H1 (cell line): Measurements from ENCODE around the gene PPP3CB. TPM values are rescaled to one million over a fixed set of nuclear protein-coding genes. Genes with fewer than 3 reads are reported as not detected.

Experiments
- CTCF ChIA-PET: fragments of 300-600 bp; sonication (Branson Sonifier 250); formaldehyde crosslinking; loops from one replicate; lab custom pipeline; 2021; ENCODE audit not compliant: partially characterized antibody; lab: Charles Lee
- POLR2A ChIA-PET: fragments of 300-600 bp; sonication (Branson Sonifier 250); formaldehyde crosslinking; loops from one replicate; lab custom pipeline; 2021; ENCODE audit warnings: inconsistent platforms; ENCODE audit not compliant: partially characterized antibody; lab: Charles Lee
- DNase-seq, 2 experiments: peaks; one replicate each; pipeline versions ENCODE4 v3.0.0 to v3.0.0-alpha.2; 2010 to 2022; ENCODE audit warnings: low spot score in 2 of 2, low read depth in 1 of 2, mixed read lengths in 1 of 2
- FAIRE-seq: peaks from 2 replicates; lab custom pipeline; 2011; peaks lifted over from hg19 to GRCh38; lab: Jason Lieb, UNC
- H2AFZ ChIP-seq: 2 replicates; pipeline ENCODE4 v1.8.1; 2012; ENCODE audit warnings: low read length, inconsistent platforms
- H2AK5ac ChIP-seq: 2 replicates; pipeline ENCODE4 v1.6.1; 2013; ENCODE audit warnings: low read depth, low read length
- H2BK120ac ChIP-seq: replicated peaks from 2 replicates; pipeline ENCODE3; 2013; ENCODE audit warnings: low read depth, low read length, inconsistent platforms
- H2BK12ac ChIP-seq: 2 replicates; pipeline ENCODE4 v1.6.1; 2013; ENCODE audit warnings: low read depth, low read length
- H2BK15ac ChIP-seq: 2 replicates; pipeline ENCODE4 v1.6.1; 2013; ENCODE audit warnings: low read length
- H2BK20ac ChIP-seq: 2 replicates; pipeline ENCODE4 v1.6.1; 2013; ENCODE audit warnings: low read length
- H2BK5ac ChIP-seq: 2 replicates; pipeline ENCODE4 v1.6.1; 2013; ENCODE audit warnings: low read depth, low read length
- H3K14ac ChIP-seq: 2 replicates; pipeline ENCODE4 v1.6.1; 2013; ENCODE audit warnings: inconsistent platforms; ENCODE audit not compliant: insufficient read length
- H3K18ac ChIP-seq: 2 replicates; pipeline ENCODE4 v1.6.1; 2013; ENCODE audit warnings: low read length; ENCODE audit errors: extremely low read depth
- H3K23ac ChIP-seq: 2 replicates; pipeline ENCODE4 v1.6.1; 2013; ENCODE audit warnings: inconsistent platforms; ENCODE audit not compliant: insufficient read length
- H3K23me2 ChIP-seq: 2 replicates; pipeline ENCODE4 v1.6.1; 2013; ENCODE audit warnings: low read depth, low read length
- H3K27ac ChIP-seq: 2 replicates; pipeline ENCODE4 v1.6.1; 2011; ENCODE audit warnings: low read depth, low read length, inconsistent platforms
- H3K27me3 ChIP-seq, 4 experiments: replicated peaks in 1 of 4; 1 replicate in 1 of 4; 2 replicates in 3 of 4; pipeline versions ENCODE4 v1.6.1 to v1.8.1; 2011 to 2013; ENCODE audit warnings: low read length in 3 of 4, mild to moderate bottlenecking in 3 of 4, inconsistent platforms in 2 of 4, mixed read lengths in 2 of 4, moderate library complexity in 1 of 4; ENCODE audit not compliant: control insufficient read depth in 3 of 4, insufficient read depth in 3 of 4; ENCODE audit errors: extremely low read depth in 1 of 4
- H3K36me3 ChIP-seq, 4 experiments: 2 replicates each; pipeline versions ENCODE4 v1.6.1 to v1.8.1; 2011 to 2013; ENCODE audit warnings: mild to moderate bottlenecking in 4 of 4, low read length in 3 of 4, moderate library complexity in 2 of 4, control low read depth in 1 of 4, inconsistent platforms in 1 of 4; ENCODE audit not compliant: insufficient read depth in 4 of 4, control insufficient read depth in 2 of 4
- H3K4ac ChIP-seq: replicated peaks from 2 replicates; pipeline ENCODE3; 2013; ENCODE audit warnings: low read length, low read depth, mixed read lengths, inconsistent platforms; ENCODE audit not compliant: insufficient read length
- H3K4me1 ChIP-seq, 4 experiments: replicated peaks in 1 of 4; 1 replicate in 1 of 4; 2 replicates in 3 of 4; pipeline versions ENCODE4 v1.6.1 to v1.8.1; 2011 to 2013; ENCODE audit warnings: low read length in 3 of 4, inconsistent platforms in 2 of 4, mixed read lengths in 1 of 4; ENCODE audit not compliant: insufficient read depth in 4 of 4, control insufficient read depth in 3 of 4
- H3K4me2 ChIP-seq, 2 experiments: 2 replicates each; pipeline versions ENCODE4 v1.6.1 to v1.8.1; 2011 to 2013; ENCODE audit warnings: low read depth in 2 of 2, low read length in 2 of 2, control low read depth in 1 of 2, inconsistent platforms in 1 of 2, mild to moderate bottlenecking in 1 of 2; ENCODE audit not compliant: insufficient read depth in 1 of 2
- H3K4me3 ChIP-seq, 4 experiments: fragments of 200-600, 300-600 bp in 1 of 4; sonication (generic), shearing (Covaris generic), sonication (Bioruptor Twin) in 1 of 4; 2 replicates each; pipeline versions ENCODE4 v1.5.1 to v1.8.1; 2011 to 2016; ENCODE audit warnings: low read length in 4 of 4, low read depth in 3 of 4, control low read depth in 2 of 4, inconsistent platforms in 2 of 4, mild to moderate bottlenecking in 2 of 4, mixed read lengths in 1 of 4, moderate library complexity in 1 of 4; ENCODE audit not compliant: insufficient read depth in 2 of 4; ENCODE audit errors: extremely low read depth in 1 of 4
- H3K56ac ChIP-seq: replicated peaks from 2 replicates; pipeline ENCODE3; 2013; ENCODE audit warnings: low read depth, mild to moderate bottlenecking, mixed read lengths, low read length, inconsistent platforms; ENCODE audit not compliant: insufficient read length
- H3K79me1 ChIP-seq: 2 replicates; pipeline ENCODE4 v1.6.1; 2013; ENCODE audit warnings: low read depth, low read length, control low read depth
- H3K79me2 ChIP-seq, 2 experiments: 2 replicates each; pipeline versions ENCODE4 v1.6.1 to v1.8.1; 2012 to 2013; ENCODE audit warnings: low read length in 2 of 2, mild to moderate bottlenecking in 2 of 2, inconsistent platforms in 1 of 2; ENCODE audit not compliant: insufficient read depth in 2 of 2, control insufficient read depth in 1 of 2
- H3K9ac ChIP-seq, 4 experiments: replicated peaks in 1 of 4; 1 replicate in 1 of 4; 2 replicates in 3 of 4; pipeline versions ENCODE4 v1.6.1 to v1.8.1; 2011 to 2013; ENCODE audit warnings: low read depth in 3 of 4, low read length in 3 of 4, control low read depth in 2 of 4, mild to moderate bottlenecking in 2 of 4, moderate library complexity in 2 of 4, inconsistent platforms in 1 of 4; ENCODE audit errors: extremely low read depth in 1 of 4
- H3K9me3 ChIP-seq, 2 experiments: 2 replicates each; pipeline versions ENCODE4 v1.6.1 to v1.8.1; 2012 to 2013; ENCODE audit warnings: mild to moderate bottlenecking in 2 of 2, moderate library complexity in 2 of 2, control low read depth in 1 of 2, inconsistent platforms in 1 of 2, low read depth in 1 of 2, low read length in 1 of 2, mixed read lengths in 1 of 2; ENCODE audit not compliant: insufficient read depth in 2 of 2
- H4K20me1 ChIP-seq, 2 experiments: replicated peaks in 1 of 2; 2 replicates each; pipeline versions ENCODE3 to v1.8.1; 2011 to 2013; ENCODE audit warnings: inconsistent platforms in 2 of 2, low read length in 2 of 2, mild to moderate bottlenecking in 1 of 2; ENCODE audit not compliant: insufficient read depth in 2 of 2, control insufficient read depth in 1 of 2
- H4K5ac ChIP-seq: 2 replicates; pipeline ENCODE4 v1.6.1; 2013; ENCODE audit warnings: low read length, low read depth, mixed read lengths, inconsistent platforms; ENCODE audit not compliant: insufficient read length
- H4K8ac ChIP-seq: 2 replicates; pipeline ENCODE4 v1.8.0; 2013; ENCODE audit warnings: mild to moderate bottlenecking, moderate library complexity, low read length, inconsistent platforms; ENCODE audit not compliant: insufficient read depth; ENCODE audit errors: extremely low read depth
- H4K91ac ChIP-seq: replicated peaks from 2 replicates; pipeline ENCODE3; 2013; ENCODE audit warnings: low read length, mixed read lengths, inconsistent platforms; ENCODE audit not compliant: insufficient read length
- ATF3 ChIP-seq: IDR thresholded peaks from 2 replicates; pipeline ENCODE4 v1.6.1; 2011; ENCODE audit warnings: low read depth, mild to moderate bottlenecking, low read length; ENCODE audit not compliant: insufficient read depth
- CTBP2 ChIP-seq: IDR thresholded peaks from 2 replicates; pipeline ENCODE4 v1.7.0; 2011; ENCODE audit warnings: borderline replicate concordance, mild to moderate bottlenecking, moderate library complexity, mixed read lengths, low read length; ENCODE audit not compliant: insufficient read depth, insufficient read length
- HDAC2 ChIP-seq, 2 experiments: fragments of 300-600 bp in 1 of 2; sonication (generic) in 1 of 2; IDR thresholded peaks; 2 replicates each; pipeline ENCODE4 v1.6.1; 2011 to 2012; ENCODE audit warnings: low read depth in 2 of 2, low read length in 2 of 2, mild to moderate bottlenecking in 2 of 2, moderate library complexity in 2 of 2, borderline replicate concordance in 1 of 2, inconsistent platforms in 1 of 2
- HDAC6 ChIP-seq: IDR thresholded peaks from one replicate; pipeline ENCODE4 v1.7.1; 2012; ENCODE audit warnings: low read depth, mild to moderate bottlenecking, inconsistent platforms, low read length, moderate library complexity
- JUND ChIP-seq: IDR thresholded peaks from 2 replicates; pipeline ENCODE4 v1.6.1; 2011; ENCODE audit warnings: mild to moderate bottlenecking, improper control_type of control experiment, low read length
- POLR2AphosphoS5 ChIP-seq: IDR thresholded peaks from 2 replicates; pipeline ENCODE4 v1.6.1; 2011; ENCODE audit warnings: low read depth, low read length
- SIN3A ChIP-seq, 2 experiments: IDR thresholded peaks in 1 of 2; conservative IDR thresholded peaks in 1 of 2; 2 replicates each; pipeline ENCODE4 v1.6.1; 2011 to 2012; ENCODE audit warnings: low read length in 2 of 2, improper control_type of control experiment in 1 of 2, low read depth in 1 of 2, mild to moderate bottlenecking in 1 of 2
- SIX5 ChIP-seq: IDR thresholded peaks from 2 replicates; pipeline ENCODE4 v1.6.1; 2011; ENCODE audit warnings: mild to moderate bottlenecking, low read depth, low read length
- SP4 ChIP-seq: IDR thresholded peaks from 2 replicates; pipeline ENCODE4 v1.6.1; 2012; ENCODE audit warnings: low read length, inconsistent platforms
- SRF ChIP-seq: IDR thresholded peaks from 2 replicates; pipeline ENCODE4 v1.6.1; 2011; ENCODE audit warnings: mild to moderate bottlenecking, low read depth, low read length, moderate library complexity
- TAF1 ChIP-seq: IDR thresholded peaks from 2 replicates; pipeline ENCODE4 v1.6.1; 2011; ENCODE audit warnings: mild to moderate bottlenecking, low read depth, low read length
- ZNF274 ChIP-seq: IDR thresholded peaks from 2 replicates; pipeline ENCODE4 v1.7.0; 2012; ENCODE audit warnings: low read length, borderline replicate concordance; ENCODE audit errors: extremely low read depth
- WGBS, 2 experiments: shearing (Covaris generic) in 1 of 2; methylation state at CpG; one replicate each; pipeline versions ENCODE4 v1.1.6 to v1.1.7; 2013 to 2015; ENCODE audit warnings: low lambda C conversion rate in 2 of 2, mixed read lengths in 2 of 2, inconsistent platforms in 1 of 2, low coverage in 1 of 2, missing lambda C conversion rate in 1 of 2; ENCODE audit not compliant: insufficient replicate concordance in 2 of 2, insufficient coverage in 1 of 2, insufficient read length in 1 of 2; ENCODE audit errors: extremely low coverage in 1 of 2, missing lambda C conversion rate in 1 of 2; 5-methylcytosine and 5-hydroxymethylcytosine counted together
- polyA plus RNA-seq, 7 experiments: library from polyadenylated mRNA; depleted of rRNA in 3 of 7; stranded (reverse) in 5 of 7; unstranded in 2 of 7; fragments of >200 nt in 5 of 7; fragments of 200-250 nt in 2 of 7; gene quantifications; 1 replicate in 5 of 7; 2 replicates in 1 of 7; 4 replicates in 1 of 7; pipeline versions ENCODE4 v1.2.1 to v1.2.3, GENCODE V29; 2011 to 2013; ENCODE audit warnings: missing spikeins in 2 of 7, mixed read lengths in 2 of 7
- total RNA-seq: library from RNA; stranded (reverse); fragmentation: NEBNext Ultra II Directional; extraction: Animal tissue kit (Norgen Biotek cat#: 25700); gene quantifications from 2 replicates; pipeline ENCODE4 v1.2.1, GENCODE V29; 2021

The PPP3CB gene
- total and polyA plus RNA-seq, 2 of the 8 experiments (the other 6 are each of a cell fraction or from before 2014, with no cell fraction given): 10.5 to 36.3 TPM

- H3K56ac ChIP-seq: no peak overlapping the region
- no peaks in the 10 kb centered on the region for H3K27me3 ChIP-seq
- H3K9ac ChIP-seq: no peak overlapping the region
- TF ChIP-seq JUND (no peak), SP4 (no peak), SIN3A (conservative IDR thresholded peaks at IDR 0.05 in 1 of 2, IDR thresholded peaks at IDR 0.05 in 1 of 2; ENCODE audit: low read depth in 1 of 2, low read length in 2 of 2) (no peak), HDAC2 (IDR thresholded peaks at IDR 0.05; ENCODE audit: borderline replicate concordance in 1 of 2, low read depth in 2 of 2, low read length in 2 of 2) (no peak), POLR2AphosphoS5 (no peak), HDAC6 (no peak), ATF3 (no peak), ZNF274 (no peak), SIX5 (no peak), SRF (no peak), TAF1 (no peak), CTBP2 (no peak)
- H2BK5ac ChIP-seq: no peak overlapping the region
- H3K23ac ChIP-seq: no peak overlapping the region
- H3K79me2 ChIP-seq: no peaks in the 10 kb centered on the region
- DNase-seq: no peak
- no peaks in the 10 kb centered on the region for H3K4me1 ChIP-seq
- no peak overlapping the region for H2BK12ac ChIP-seq
- no peak for FAIRE-seq
- no peak overlapping the region for H2BK20ac ChIP-seq
- POLR2A ChIA-PET: no interaction called here
- H4K5ac ChIP-seq: no peak overlapping the region
- no peak overlapping the region for H2BK120ac ChIP-seq
- H3K79me1 ChIP-seq: no peaks in the 10 kb centered on the region
- H3K18ac ChIP-seq: no peak overlapping the region
- no peak overlapping the region for H3K4me3 ChIP-seq
- no peaks in the 10 kb centered on the region for H3K9me3 ChIP-seq
- CTCF ChIA-PET: no interaction called here
- H3K36me3 ChIP-seq: peaks cover 0 to 13% (median 0%) of the 10 kb centered on the region in 4 experiments; a peak in 1 of 8 replicates
- no peak overlapping the region for H4K8ac ChIP-seq
- no peak overlapping the region for H3K4ac ChIP-seq
- 87% methylated on average over 2 of the region's 2 CpGs; no CpG with 5 or more reads in 1 of the 2 experiments for WGBS, 2 experiments
- no peaks in the 10 kb centered on the region for H3K23me2 ChIP-seq
- no peaks in the 10 kb centered on the region for H4K20me1 ChIP-seq
- H4K91ac ChIP-seq: no peak overlapping the region
- H2AK5ac ChIP-seq: no peak overlapping the region
- H3K4me2 ChIP-seq: no peak overlapping the region
- H3K14ac ChIP-seq: no peak overlapping the region
- H3K27ac ChIP-seq: no peak overlapping the region
- no peak overlapping the region for H2BK15ac ChIP-seq
- no peak overlapping the region for H2AFZ ChIP-seq
Measured at GRCh38 chr10:73456187-73456890, 39.5 kb downstream of the PPP3CB start.
